ENCODE results near the gene LIX1. TPM values are rescaled to one million over a fixed set of nuclear protein-coding genes. Genes with fewer than 3 reads are reported as not detected.
A peak's percentile ranks its signal among the peaks of the same experiment; 100 is the strongest.

LIX1 gene
- total RNA-seq, 1 donor = under 0.01 TPM

DNA sequence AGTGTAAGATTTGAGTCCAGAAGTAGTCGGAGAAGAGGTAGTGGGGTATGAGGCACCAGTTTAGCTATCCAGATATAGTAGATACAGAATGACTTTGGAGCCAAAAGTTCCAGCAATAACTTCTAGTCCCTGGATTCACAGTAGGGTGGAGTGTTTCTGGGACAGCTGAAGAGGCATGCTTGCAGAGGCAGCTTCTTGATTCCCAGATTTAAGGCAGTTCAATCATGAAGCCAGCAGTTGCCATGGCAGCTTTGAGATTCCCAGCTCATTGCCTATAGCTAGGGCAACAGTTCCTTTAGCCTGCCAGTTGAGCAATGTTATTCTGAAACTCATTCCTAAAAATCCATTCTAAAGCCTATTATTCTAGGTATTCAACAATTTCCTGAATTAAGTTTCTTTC is 79.2 kb downstream of the LIX1 start:
- no peak for TF ChIP-seq CTCF (IDR thresholded peaks at IDR 0.05; ENCODE audit: insufficient read depth, low read depth, low read length)
- no peak for DNase-seq (ENCODE audit: low read depth)
- no peak overlapping the region for H3K4me3 ChIP-seq (ENCODE audit: low read depth, low read length)

DNA sequence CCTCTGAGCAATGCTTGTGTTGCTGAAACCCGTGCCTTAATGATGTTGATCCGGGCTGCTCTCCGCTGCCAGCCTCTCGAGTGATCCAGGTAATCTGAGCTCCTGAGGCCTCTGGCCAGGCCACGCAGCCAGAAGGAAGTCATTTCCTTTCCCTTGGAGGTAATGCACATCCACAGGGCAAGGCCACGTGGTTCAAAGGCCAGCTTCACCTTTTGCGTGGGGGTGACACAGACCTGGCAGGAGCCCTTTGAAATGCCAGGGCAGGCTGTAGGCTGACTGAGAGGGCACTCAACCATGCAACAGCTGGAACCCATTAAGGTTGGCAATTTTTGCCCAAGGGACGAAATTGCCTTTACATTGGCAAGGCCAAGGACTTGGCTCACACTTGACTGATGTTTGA is 80.4 kb downstream of the LIX1 start:
- no peak for DNase-seq (ENCODE audit: low read depth)
- TF ChIP-seq CTCF (IDR thresholded peaks at IDR 0.05; ENCODE audit: insufficient read depth, low read depth, low read length) = no peak
- no peak overlapping the region for H3K4me3 ChIP-seq (ENCODE audit: low read depth, low read length)

GRCh38 chr5:97056263-97056662 is 86.1 kb downstream of the LIX1 start:
- no peak for TF ChIP-seq CTCF (IDR thresholded peaks at IDR 0.05; ENCODE audit: insufficient read depth, low read depth, low read length)
- no peak for DNase-seq (ENCODE audit: low read depth)
- H3K4me3 ChIP-seq (ENCODE audit: low read depth, low read length) = no peak overlapping the region

- H3K4me3 ChIP-seq (ENCODE audit: low read depth, low read length) = no peak overlapping the region
- TF ChIP-seq CTCF (IDR thresholded peaks at IDR 0.05; ENCODE audit: insufficient read depth, low read depth, low read length) = no peak
- no peak for DNase-seq (ENCODE audit: low read depth)
Observed at GRCh38 chr5:97049175-97049574, 93.2 kb downstream of the LIX1 start.

- TF ChIP-seq CTCF (IDR thresholded peaks at IDR 0.05; ENCODE audit: insufficient read depth, low read depth, low read length) = no peak
- no peak for DNase-seq (ENCODE audit: low read depth)
- H3K4me3 ChIP-seq (ENCODE audit: low read depth, low read length) = no peak overlapping the region
Observed at GRCh38 chr5:97047076-97047475, 95.3 kb downstream of the LIX1 start.

DNA sequence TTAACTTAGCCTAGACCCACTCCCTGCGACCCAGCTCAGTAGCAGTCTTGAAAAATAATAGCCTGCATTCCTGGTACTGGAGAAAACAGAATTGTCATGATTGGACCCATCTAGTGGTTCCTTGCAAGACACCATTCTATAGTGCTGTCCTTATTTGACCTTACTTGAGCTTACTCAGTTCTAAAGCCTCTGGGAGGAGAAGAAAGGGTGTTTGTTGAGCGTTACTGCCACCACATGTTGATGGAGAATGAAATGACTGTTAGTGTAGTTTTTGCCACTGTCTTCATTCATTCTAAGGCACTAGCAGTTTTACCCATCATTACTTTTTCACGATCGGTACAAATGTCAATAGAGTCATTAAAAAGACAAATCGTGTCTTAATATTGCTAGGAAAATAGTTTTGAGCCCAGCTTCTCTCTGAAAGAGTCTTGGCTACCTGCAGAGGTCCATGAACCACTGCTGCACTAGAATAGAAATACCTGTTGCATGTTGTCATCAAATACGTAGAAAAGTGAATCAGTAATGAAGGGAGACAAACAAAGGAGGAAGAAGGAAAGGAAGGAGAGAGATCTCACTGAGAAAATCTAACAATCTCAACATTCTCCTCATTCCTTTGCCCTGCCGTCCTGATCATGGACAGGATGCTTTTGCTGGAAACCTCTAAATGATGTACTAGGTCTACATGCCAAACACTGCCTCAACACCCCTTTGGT is 96.0 kb downstream of the LIX1 start:
- peak; percentile 39 for DNase-seq (ENCODE audit: low read depth)
- TF ChIP-seq CTCF (IDR thresholded peaks at IDR 0.05; ENCODE audit: insufficient read depth, low read depth, low read length) = peak; percentile 21

DNA sequence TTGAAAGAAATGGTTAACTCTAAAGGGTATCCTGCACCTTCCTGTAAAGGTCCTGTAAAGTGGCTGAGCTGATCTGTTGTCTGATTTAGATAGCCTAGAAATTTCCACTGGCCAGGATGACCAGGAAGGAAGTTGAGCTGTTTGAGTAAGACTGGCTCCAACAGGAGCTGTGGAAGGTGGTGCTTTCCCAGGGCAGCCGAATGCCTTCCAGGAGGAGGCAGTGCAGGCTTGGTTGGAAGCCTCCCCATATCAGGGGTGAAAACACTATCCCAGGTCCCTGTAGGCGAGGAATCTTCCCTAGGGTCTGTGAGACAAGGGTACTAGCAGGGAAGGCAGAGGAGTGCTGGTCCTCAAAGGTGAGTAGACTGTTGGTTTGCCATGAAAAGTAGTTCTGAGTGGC is 98.4 kb downstream of the LIX1 start:
- DNase-seq (ENCODE audit: low read depth) = peak; percentile 18

More for the DNA sequence above, 96.0 kb downstream of the LIX1 start:
- H3K4me3 ChIP-seq (ENCODE audit: low read depth, low read length) = no peak overlapping the region

More for the DNA sequence above, 98.4 kb downstream of the LIX1 start:
- no peak overlapping the region for H3K4me3 ChIP-seq (ENCODE audit: low read depth, low read length)
- TF ChIP-seq CTCF (IDR thresholded peaks at IDR 0.05; ENCODE audit: insufficient read depth, low read depth, low read length) = peak; percentile 50

Measured in fibroblast of villous mesenchyme (primary cell).